Neutrophil (primary cell): ENCODE data around the gene RAVER1.
"Not testable (repeated sequence)": the region's sequence is repeated elsewhere in the genome, so short reads cannot be mapped to it uniquely, and the experiment has no call there.

Experiments
- H3K27ac ChIP-seq: fragments of 200-600 bp; sonication (generic); 2 replicates; pipeline ENCODE4 v1.5.1; 2016; ENCODE audit warnings: mild to moderate bottlenecking, moderate library complexity
- H3K27me3 ChIP-seq: fragments of 200-600 bp; sonication (generic); 2 replicates; pipeline ENCODE4 v1.6.0; 2016; ENCODE audit warnings: mild to moderate bottlenecking
- H3K36me3 ChIP-seq: fragments of 200-600 bp; sonication (generic); 2 replicates; pipeline ENCODE4 v1.5.1; 2017
- H3K4me1 ChIP-seq, 2 experiments: fragments of 200-600 bp in 1 of 2; sonication (generic) in 1 of 2; 1 replicate in 1 of 2; 2 replicates in 1 of 2; pipeline versions ENCODE4 v1.5.1 to v1.6.1; 2013 to 2016; ENCODE audit warnings: low read depth in 1 of 2, low read length in 1 of 2, mild to moderate bottlenecking in 1 of 2, moderate library complexity in 1 of 2; ENCODE audit not compliant: control insufficient read depth in 1 of 2, insufficient read depth in 1 of 2
- H3K4me3 ChIP-seq, 2 experiments: fragments of 200-600 bp in 1 of 2; sonication (generic) in 1 of 2; 1 replicate in 1 of 2; 2 replicates in 1 of 2; pipeline ENCODE4 v1.5.1; 2013 to 2016; ENCODE audit warnings: low read depth in 1 of 2, low read length in 1 of 2, mild to moderate bottlenecking in 1 of 2, moderate library complexity in 1 of 2
- H3K9me3 ChIP-seq: fragments of 200-600 bp; sonication (generic); 2 replicates; pipeline ENCODE4 v1.5.1; 2016
- CTCF ChIP-seq: fragments of 200-600 bp; sonication (generic); IDR thresholded peaks from 2 replicates; pipeline ENCODE4 v1.5.1; 2016; ENCODE audit warnings: antibody characterized with exemption

RAVER1 gene

GRCh38 chr19:10332965-10333757, at the start of gene RAVER1:
RAVER1 (minus strand) TSS chr19:10333529; CDS start chr19:10333507, 22 bp downstream.
- peaks cover 3% of the 10 kb centered on the region for H3K9me3 ChIP-seq
- H3K27ac ChIP-seq = peak within 1 kb of the TSS; percentile 87
- H3K36me3 ChIP-seq = peaks cover 85% of the 10 kb centered on the region
- peak; percentile 20 for TF ChIP-seq CTCF
- peak within 1 kb of the TSS; percentile 87 to 95 for H3K4me3 ChIP-seq
- no peaks in the 10 kb centered on the region for H3K27me3 ChIP-seq
- H3K4me1 ChIP-seq = peaks cover 56 to 60% of the 10 kb centered on the region in 2 experiments

DNA sequence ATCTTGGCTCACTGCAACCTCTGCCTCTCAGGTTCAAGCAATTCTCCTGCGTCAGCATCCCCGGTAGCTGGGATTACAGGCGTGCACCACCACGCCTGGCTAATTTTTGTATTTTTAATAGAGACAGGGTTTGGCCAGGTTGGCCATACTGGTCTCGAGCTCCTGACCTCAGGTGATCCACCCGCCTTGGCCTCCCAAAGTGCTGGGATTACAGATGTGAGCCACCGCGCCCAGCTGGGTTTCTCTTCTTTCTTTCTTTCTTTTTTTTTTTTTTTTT, 49.8 kb upstream of the RAVER1 start:
- not testable (repeated sequence) for H3K36me3 ChIP-seq, H3K27me3 ChIP-seq, H3K9me3 ChIP-seq, H3K27ac ChIP-seq, H3K4me3 ChIP-seq
- H3K4me1 ChIP-seq = peaks cover 22 to 27% of the 10 kb centered on the region in 2 experiments

DNA sequence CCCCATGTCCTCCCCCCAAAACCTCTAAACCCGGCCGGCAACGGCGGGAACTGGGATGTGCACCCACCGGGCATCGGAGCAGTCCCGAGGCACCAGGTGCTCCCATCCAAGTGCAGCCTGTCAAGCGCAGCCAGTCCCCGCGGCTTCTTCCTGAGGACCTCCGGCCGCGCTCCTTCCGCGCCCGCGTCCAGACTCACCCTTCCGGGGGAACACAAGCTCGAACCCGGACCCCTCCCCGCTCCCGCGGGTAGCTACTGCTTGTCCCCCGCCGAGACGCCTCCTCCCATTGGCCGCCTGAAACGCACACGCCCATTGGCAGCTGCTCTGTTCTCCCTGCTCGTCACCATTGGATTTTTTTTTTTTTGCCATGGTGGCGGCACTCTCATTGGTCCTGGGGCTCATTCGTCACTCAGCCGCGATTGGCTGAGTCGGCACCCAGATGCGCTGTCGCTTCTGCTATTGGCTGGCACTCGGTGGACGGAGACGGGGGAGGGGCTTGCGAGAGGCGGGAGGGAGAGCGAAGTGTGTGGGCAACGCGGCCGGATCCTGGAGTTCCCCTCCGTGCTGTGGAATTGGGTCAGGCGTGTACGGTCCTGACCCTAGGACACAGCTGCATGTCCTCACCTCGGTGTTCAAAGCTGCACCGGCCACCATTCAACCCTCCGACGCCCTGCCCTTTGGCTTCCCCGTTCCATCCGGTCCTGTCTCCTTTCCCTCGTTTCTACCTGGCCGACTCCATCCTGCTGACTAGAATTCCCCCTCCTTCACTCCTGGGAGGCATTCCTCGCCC, 47.2 kb upstream of the RAVER1 start, which contains the start of gene TYK2:
TYK2 (minus strand) TSS at position 260 of the 790 bp plus-strand sequence. CDS start 2,166 bp downstream, outside the sequence.
- no peaks in the 10 kb centered on the region for H3K27me3 ChIP-seq
- TF ChIP-seq CTCF = peak; percentile 5
- H3K36me3 ChIP-seq = peaks cover 30% of the 10 kb centered on the region
- no peaks in the 10 kb centered on the region for H3K9me3 ChIP-seq
- peaks cover 22 to 28% of the 10 kb centered on the region in 2 experiments for H3K4me1 ChIP-seq
- H3K4me3 ChIP-seq = peak within 1 kb of the TSS; percentile 91 to 98
- peak within 1 kb of the TSS; percentile 95 for H3K27ac ChIP-seq

- Histone ChIP-seq H3K27me3 (no peaks in the 10 kb centered on the region), H3K4me1 (peaks cover 28% of the 10 kb centered on the region in 2 experiments), H3K9me3 (no peaks in the 10 kb centered on the region), H3K27ac (peak overlapping the region; percentile 95), H3K36me3 (peaks cover 36% of the 10 kb centered on the region), H3K4me3 (peak overlapping the region; percentile 91 to 98)
- no peak for TF ChIP-seq CTCF
These were observed 46.6 kb upstream of the RAVER1 start for GRCh38 chr19:10379880-10380312.

DNA sequence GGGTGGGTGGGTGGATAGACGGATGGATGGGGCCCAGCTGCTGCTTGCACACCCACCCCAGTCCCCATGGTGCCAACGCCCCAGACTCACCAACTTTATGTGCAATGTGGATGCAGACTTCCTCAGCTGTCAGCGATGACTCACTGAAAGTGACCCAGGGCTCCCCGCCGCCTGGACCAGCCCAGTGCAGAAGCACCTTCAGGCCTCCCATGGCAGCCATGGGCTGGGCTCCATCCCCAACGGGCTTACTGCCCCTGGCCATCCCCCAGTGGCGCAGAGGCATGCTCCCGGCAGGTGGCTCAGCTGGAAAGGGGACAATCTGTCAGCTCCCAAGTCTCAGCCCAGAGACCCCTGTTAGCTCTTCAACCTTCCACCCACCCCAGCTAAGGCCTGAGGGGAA, 44.8 kb upstream of the RAVER1 start:
- no peak overlapping the region for H3K4me3 ChIP-seq
- no peaks in the 10 kb centered on the region for H3K9me3 ChIP-seq
- no peak overlapping the region for H3K27ac ChIP-seq

GRCh38 chr19:10377140-10377640, 43.9 kb upstream of the RAVER1 start:
- not testable (repeated sequence) for H3K9me3 ChIP-seq, H3K27ac ChIP-seq, H3K4me3 ChIP-seq, H3K27me3 ChIP-seq
- H3K4me1 ChIP-seq = peaks cover 43 to 46% of the 10 kb centered on the region in 2 experiments
- peaks cover 37% of the 10 kb centered on the region for H3K36me3 ChIP-seq

More for the DNA sequence above, 44.8 kb upstream of the RAVER1 start:
- Histone ChIP-seq H3K27me3 (no peaks in the 10 kb centered on the region), H3K36me3 (peaks cover 37% of the 10 kb centered on the region), H3K4me1 (peaks cover 37 to 41% of the 10 kb centered on the region in 2 experiments)
- no peak for TF ChIP-seq CTCF
